ENCODE results near the gene GUCA2A.

The GUCA2A gene

DNA sequence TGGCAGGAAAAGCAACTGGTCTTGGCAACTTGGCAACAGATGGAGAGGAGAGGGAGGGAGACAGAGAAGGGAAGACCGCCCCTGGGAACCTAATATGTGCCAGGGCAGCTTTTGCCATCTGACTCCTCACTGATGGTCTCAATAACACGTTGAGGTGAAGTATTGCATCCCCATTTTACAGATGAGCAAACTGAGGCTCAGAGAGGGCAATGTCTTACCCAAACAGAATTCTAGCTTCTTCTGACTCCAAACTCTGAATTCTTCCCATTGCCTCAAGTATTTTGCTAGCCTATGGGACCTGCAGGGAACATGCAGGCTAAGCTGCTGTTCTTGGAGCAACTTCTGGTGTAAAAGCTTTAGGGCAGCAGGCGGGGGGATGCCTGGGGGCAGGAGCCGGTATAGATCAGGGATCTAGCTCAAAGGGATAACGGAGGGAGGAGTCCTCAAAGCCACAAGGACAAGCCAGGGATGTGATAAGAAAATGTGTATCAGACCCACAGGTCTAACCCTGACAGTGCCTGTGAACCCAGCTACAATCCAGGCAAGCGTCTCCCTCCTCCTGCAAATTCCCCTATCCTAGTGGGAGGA, 7.2 kb upstream of the GUCA2A start:
- H3K27ac ChIP-seq: no peak overlapping the region
- peaks cover 8% of the 10 kb centered on the region for H3K36me3 ChIP-seq
- H3K4me1 ChIP-seq (ENCODE audit: control insufficient read depth in 1 of 2, insufficient read depth in 1 of 2, low read depth in 1 of 2, low read length in 1 of 2): no peaks in the 10 kb centered on the region
- H3K4me3 ChIP-seq (ENCODE audit: low read depth in 1 of 2, low read length in 1 of 2): no peak overlapping the region
- H3K27me3 ChIP-seq: no peaks in the 10 kb centered on the region
- H3K9me3 ChIP-seq: no peaks in the 10 kb centered on the region
- TF ChIP-seq CTCF (IDR thresholded peaks at IDR 0.05): no peak

GRCh38 chr1:42170779-42171621, 6.5 kb upstream of the GUCA2A start:
- Histone ChIP-seq H3K9me3 (no peaks in the 10 kb centered on the region), H3K27me3 (no peaks in the 10 kb centered on the region), H3K36me3 (peaks cover 8% of the 10 kb centered on the region), H3K4me3 (ENCODE audit: low read depth in 1 of 2, low read length in 1 of 2) (no peak overlapping the region), H3K4me1 (ENCODE audit: control insufficient read depth in 1 of 2, insufficient read depth in 1 of 2, low read depth in 1 of 2, low read length in 1 of 2) (no peaks in the 10 kb centered on the region), H3K27ac (no peak overlapping the region)
- no peak for TF ChIP-seq CTCF (IDR thresholded peaks at IDR 0.05)

GRCh38 chr1:42168763-42169162, 4.2 kb upstream of the GUCA2A start:
- no peak for TF ChIP-seq CTCF (IDR thresholded peaks at IDR 0.05)
- Histone ChIP-seq H3K36me3 (no peaks in the 10 kb centered on the region), H3K27me3 (no peaks in the 10 kb centered on the region), H3K9me3 (no peaks in the 10 kb centered on the region), H3K4me1 (ENCODE audit: control insufficient read depth in 1 of 2, insufficient read depth in 1 of 2, low read depth in 1 of 2, low read length in 1 of 2) (no peaks in the 10 kb centered on the region), H3K27ac (no peak overlapping the region), H3K4me3 (ENCODE audit: low read depth in 1 of 2, low read length in 1 of 2) (no peak overlapping the region)

DNA sequence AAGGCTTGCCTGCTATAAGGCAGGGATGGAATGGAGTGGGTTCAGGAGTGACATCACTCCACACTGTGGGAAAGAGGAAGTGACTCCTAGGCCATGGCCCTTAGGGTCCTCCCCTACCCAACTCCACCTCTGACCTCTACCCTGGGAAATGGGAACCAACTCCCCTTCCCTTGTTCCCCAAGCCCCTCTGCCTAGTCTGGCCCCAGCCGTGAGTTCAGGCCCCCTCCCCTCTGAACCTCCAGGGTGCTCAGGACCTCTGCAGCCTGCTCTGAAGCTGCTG, 3.8 kb upstream of the GUCA2A start:
- H3K4me1 ChIP-seq (ENCODE audit: control insufficient read depth in 1 of 2, insufficient read depth in 1 of 2, low read depth in 1 of 2, low read length in 1 of 2): no peaks in the 10 kb centered on the region
- no peak for TF ChIP-seq CTCF (IDR thresholded peaks at IDR 0.05)
- no peak overlapping the region for H3K4me3 ChIP-seq (ENCODE audit: low read depth in 1 of 2, low read length in 1 of 2)
- no peaks in the 10 kb centered on the region for H3K27me3 ChIP-seq
- H3K36me3 ChIP-seq: no peaks in the 10 kb centered on the region
- no peak overlapping the region for H3K27ac ChIP-seq
- H3K9me3 ChIP-seq: no peaks in the 10 kb centered on the region

DNA sequence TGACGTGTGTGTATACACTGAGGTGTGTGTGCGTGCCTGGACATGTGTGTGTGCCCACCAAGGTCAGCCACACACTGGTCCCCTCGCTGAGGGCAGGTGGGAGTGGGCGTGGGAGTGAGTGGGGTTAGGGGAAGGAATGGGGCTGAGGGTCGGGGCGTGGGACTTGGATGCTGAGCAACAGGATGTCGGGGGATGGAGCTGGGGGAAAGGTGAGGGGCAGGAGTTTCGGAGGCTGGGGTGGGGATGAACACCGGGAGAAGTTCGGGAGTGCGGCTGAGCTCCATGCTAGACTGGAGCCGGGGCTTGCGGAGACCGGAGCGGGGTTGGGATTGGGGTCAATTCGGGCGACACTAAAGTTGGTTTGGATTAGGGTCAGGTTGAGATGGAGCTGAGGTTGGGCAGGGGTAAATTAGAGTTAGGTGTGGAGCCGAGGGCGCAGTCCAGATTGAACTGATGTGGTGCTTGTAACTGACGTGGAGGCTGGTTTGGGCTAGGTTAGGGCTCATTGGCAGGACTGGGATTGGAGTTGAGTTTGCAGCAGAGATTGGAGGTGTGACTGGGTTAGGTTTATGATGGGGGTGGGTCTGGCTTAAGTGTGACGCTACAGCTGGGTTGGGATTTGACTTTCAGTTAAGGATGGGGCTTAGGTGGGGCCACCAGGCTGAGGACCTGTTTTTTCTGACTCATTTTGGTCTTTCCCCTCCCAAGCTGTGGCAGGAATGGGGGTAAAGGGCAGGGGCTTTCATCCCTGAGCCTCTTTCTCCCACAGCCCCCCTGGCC, 3.3 kb upstream of the GUCA2A start:
- Histone ChIP-seq H3K27me3 (no peaks in the 10 kb centered on the region), H3K4me3 (ENCODE audit: low read depth in 1 of 2, low read length in 1 of 2) (no peak overlapping the region), H3K4me1 (ENCODE audit: control insufficient read depth in 1 of 2, insufficient read depth in 1 of 2, low read depth in 1 of 2, low read length in 1 of 2) (no peaks in the 10 kb centered on the region), H3K27ac (no peak overlapping the region), H3K36me3 (no peaks in the 10 kb centered on the region), H3K9me3 (no peaks in the 10 kb centered on the region)
- no peak for TF ChIP-seq CTCF (IDR thresholded peaks at IDR 0.05)
